ENCODE data around the gene GSN. TPM values are rescaled to one million over a fixed set of nuclear protein-coding genes. Genes with fewer than 3 reads are reported as not detected.

GSN gene
- total and polyA plus RNA-seq, 2 donors (not counting 1 experiment from before 2014, with no cell fraction given) = 38.4 to 45.4 TPM

DNA sequence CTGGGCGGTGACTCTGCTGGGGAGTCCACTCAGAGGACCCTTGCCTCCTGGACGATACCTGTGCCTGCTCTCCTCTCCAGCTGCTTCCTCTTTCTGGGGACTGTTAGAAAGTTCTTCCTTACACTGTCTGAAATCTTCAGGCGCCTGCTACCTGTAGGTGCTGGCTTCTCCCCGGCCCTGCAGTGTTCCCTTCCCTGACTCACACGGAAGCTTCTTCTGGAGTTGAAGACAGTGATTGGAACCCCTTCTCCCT lies 562 bp downstream of the GSN start:
- H3K79me2 ChIP-seq (ENCODE audit: control insufficient read depth, insufficient read depth, low read length) = no peaks in the 10 kb centered on the region
- ChIA-PET POLR2A (interaction anchor here (1.1 to 2.0 kb wide), 4 partner anchors 9 to 112 kb away, joined by 3 to 7 read pairs (median 4); partner anchors contain the start of gene RAB14), CTCF (interaction anchor here (1.1 to 4.0 kb wide), 11 partner anchors 10 to 133 kb away, joined by 3 to 35 read pairs (median 6); partner anchors contain the start of gene RAB14)
- Mint-ChIP-seq H3K9me3 (ENCODE audit: insufficient read depth) (no peaks in the 10 kb centered on the region), H3K27ac (peak overlapping the region; percentile 32), H3K4me3 (peak overlapping the region; percentile 91), H3K27me3 (no peaks in the 10 kb centered on the region), H3K4me1 (peaks cover 32% of the 10 kb centered on the region)
- WGBS (ENCODE audit: insufficient coverage) = 0% methylated on average over 4 of the region's 5 CpGs
- no peak for TF ChIP-seq EZH2 (IDR thresholded peaks at IDR 0.05; ENCODE audit: borderline replicate concordance, insufficient read depth, low read depth, low read length, poor library complexity, severe bottlenecking)
- TF ChIP-seq, protein P1, sequence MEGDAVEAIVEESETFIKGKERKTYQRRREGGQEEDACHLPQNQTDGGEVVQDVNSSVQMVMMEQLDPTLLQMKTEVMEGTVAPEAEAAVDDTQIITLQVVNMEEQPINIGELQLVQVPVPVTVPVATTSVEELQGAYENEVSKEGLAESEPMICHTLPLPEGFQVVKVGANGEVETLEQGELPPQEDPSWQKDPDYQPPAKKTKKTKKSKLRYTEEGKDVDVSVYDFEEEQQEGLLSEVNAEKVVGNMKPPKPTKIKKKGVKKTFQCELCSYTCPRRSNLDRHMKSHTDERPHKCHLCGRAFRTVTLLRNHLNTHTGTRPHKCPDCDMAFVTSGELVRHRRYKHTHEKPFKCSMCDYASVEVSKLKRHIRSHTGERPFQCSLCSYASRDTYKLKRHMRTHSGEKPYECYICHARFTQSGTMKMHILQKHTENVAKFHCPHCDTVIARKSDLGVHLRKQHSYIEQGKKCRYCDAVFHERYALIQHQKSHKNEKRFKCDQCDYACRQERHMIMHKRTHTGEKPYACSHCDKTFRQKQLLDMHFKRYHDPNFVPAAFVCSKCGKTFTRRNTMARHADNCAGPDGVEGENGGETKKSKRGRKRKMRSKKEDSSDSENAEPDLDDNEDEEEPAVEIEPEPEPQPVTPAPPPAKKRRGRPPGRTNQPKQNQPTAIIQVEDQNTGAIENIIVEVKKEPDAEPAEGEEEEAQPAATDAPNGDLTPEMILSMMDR (IDR thresholded peaks at IDR 0.05) = no peak
- peaks cover 13 to 41% of the 10 kb centered on the region in 2 donors for H3K4me1 ChIP-seq (ENCODE audit: control insufficient read depth in 2 of 2, insufficient read depth in 2 of 2, low read length in 2 of 2)
- no peak for DNase-seq
- H3K4me2 ChIP-seq (replicated peaks; ENCODE audit: low read depth, low read length, poor library complexity, severe bottlenecking) = peak overlapping the region; percentile 96
- no peaks in the 10 kb centered on the region for H3K36me3 ChIP-seq (replicated peaks in 1 of 2; ENCODE audit: control extremely low read depth in 1 of 2, control insufficient read depth in 1 of 2, extremely low read depth in 1 of 2, insufficient read depth in 2 of 2, low read length in 1 of 2)
- no peaks in the 10 kb centered on the region for H3K27me3 ChIP-seq (replicated peaks in 1 of 4; ENCODE audit: control extremely low read depth in 1 of 4, control insufficient read depth in 3 of 4, insufficient read depth in 4 of 4, low read length in 3 of 4)
- ATAC-seq (ENCODE audit: low read depth) = peak; percentile 56
- intact Hi-C loops (cut with micrococcal nuclease) = loop anchor here (1.0 to 5.0 kb wide), 2 partner anchors 66 to 102 kb away; partner anchors contain the start of genes RAB14 and STOM
- H2AFZ ChIP-seq (ENCODE audit: insufficient read depth, low read depth, low read length, poor library complexity, severe bottlenecking) = peak overlapping the region; percentile 82
- H3K4me3 ChIP-seq (ENCODE audit: control extremely low read depth in 1 of 5, extremely low read depth in 1 of 5, insufficient read depth in 1 of 5, low read depth in 2 of 5, low read length in 4 of 5) = peak overlapping the region; percentile 62 to 78 (median 74)
- H3K9me3 ChIP-seq (ENCODE audit: control extremely low read depth in 1 of 3, control insufficient read depth in 2 of 3, insufficient read depth in 1 of 3, low read length in 2 of 3) = no peaks in the 10 kb centered on the region
- H3K9ac ChIP-seq (ENCODE audit: low read length) = peak overlapping the region; percentile 67
- no peak overlapping the region for H3K27ac ChIP-seq (ENCODE audit: low read length in 2 of 2)
- no peaks in the 10 kb centered on the region for H4K20me1 ChIP-seq (ENCODE audit: control insufficient read depth, insufficient read depth, low read length, poor library complexity, severe bottlenecking)

DNA sequence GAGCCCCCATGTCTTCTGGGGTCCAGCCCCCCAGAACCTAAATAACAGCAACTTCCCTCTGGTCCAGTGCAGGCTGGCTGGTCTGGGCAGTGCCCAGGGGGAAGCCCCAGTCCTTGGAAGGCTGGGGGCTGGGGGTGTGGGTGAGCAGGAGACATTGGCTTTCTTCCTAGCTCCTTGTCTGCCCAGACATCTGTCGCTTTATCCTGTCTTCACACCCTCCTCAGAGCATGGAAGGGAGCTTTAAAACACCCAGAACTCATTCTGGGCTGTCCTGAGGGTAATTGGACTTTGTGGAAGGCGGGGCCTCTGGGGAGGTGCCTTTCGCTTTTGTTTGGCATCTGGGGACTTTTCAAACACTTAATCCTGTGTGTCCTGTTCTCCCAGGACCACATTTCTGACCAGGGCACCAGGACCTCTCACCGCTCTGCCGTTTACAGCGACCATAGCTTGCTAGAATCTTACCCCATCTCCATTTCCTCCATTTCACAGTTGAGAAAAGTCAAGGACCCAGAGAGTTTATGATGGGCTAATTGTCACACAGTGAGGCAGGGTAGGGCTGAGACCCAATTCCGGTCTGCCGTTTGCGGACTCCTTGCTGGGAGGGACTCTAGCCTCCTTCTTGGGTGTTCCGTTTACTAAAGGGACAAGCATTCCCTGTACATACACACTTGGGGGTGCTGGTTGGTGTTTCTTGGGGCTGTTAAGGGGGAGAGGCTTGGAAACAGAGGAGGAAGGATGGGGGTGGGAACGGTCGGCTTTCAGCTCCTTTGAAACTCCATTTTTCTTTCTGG lies 1.1 kb downstream of the GSN start:
- Histone ChIP-seq H3K9me3 (ENCODE audit: control extremely low read depth in 1 of 3, control insufficient read depth in 2 of 3, insufficient read depth in 1 of 3, low read length in 2 of 3) (no peaks in the 10 kb centered on the region), H3K27ac (ENCODE audit: low read length in 2 of 2) (no peak overlapping the region), H3K4me2 (replicated peaks; ENCODE audit: low read depth, low read length, poor library complexity, severe bottlenecking) (peak overlapping the region; percentile 96), H3K27me3 (replicated peaks in 1 of 4; ENCODE audit: control extremely low read depth in 1 of 4, control insufficient read depth in 3 of 4, insufficient read depth in 4 of 4, low read length in 3 of 4) (no peaks in the 10 kb centered on the region), H3K4me3 (ENCODE audit: control extremely low read depth in 1 of 5, extremely low read depth in 1 of 5, insufficient read depth in 1 of 5, low read depth in 2 of 5, low read length in 4 of 5) (peak overlapping the region; percentile 36 to 78 (median 74)), H2AFZ (ENCODE audit: insufficient read depth, low read depth, low read length, poor library complexity, severe bottlenecking) (peak overlapping the region; percentile 82), H3K36me3 (replicated peaks in 1 of 2; ENCODE audit: control extremely low read depth in 1 of 2, control insufficient read depth in 1 of 2, extremely low read depth in 1 of 2, insufficient read depth in 2 of 2, low read length in 1 of 2) (no peaks in the 10 kb centered on the region), H3K9ac (ENCODE audit: low read length) (peak overlapping the region; percentile 67), H3K4me1 (ENCODE audit: control insufficient read depth in 2 of 2, insufficient read depth in 2 of 2, low read length in 2 of 2) (peaks cover 13 to 41% of the 10 kb centered on the region in 2 donors), H4K20me1 (ENCODE audit: control insufficient read depth, insufficient read depth, low read length, poor library complexity, severe bottlenecking) (no peaks in the 10 kb centered on the region), H3K79me2 (ENCODE audit: control insufficient read depth, insufficient read depth, low read length) (no peaks in the 10 kb centered on the region)
- peaks cover 32% of the 10 kb centered on the region for H3K4me1 Mint-ChIP-seq
- ChIA-PET CTCF (interaction anchor here (1.1 to 4.0 kb wide), 11 partner anchors 9 to 133 kb away, joined by 3 to 35 read pairs (median 6); partner anchors contain the start of gene RAB14), POLR2A (interaction anchor here (1.4 to 2.0 kb wide), 2 partner anchors 9 to 113 kb away, joined by 3 to 7 read pairs; no protein-coding TSS in a partner anchor)
- WGBS (ENCODE audit: insufficient coverage) = 19% methylated on average over 4 of the region's 12 CpGs
- no peak overlapping the region for H3K27ac Mint-ChIP-seq
- intact Hi-C loops (cut with micrococcal nuclease) = loop anchor here (1.0 to 5.0 kb wide), 2 partner anchors 67 to 101 kb away; partner anchors contain the start of genes RAB14 and STOM
- TF ChIP-seq, protein P1 (IDR thresholded peaks at IDR 0.05) = no peak
- TF ChIP-seq EZH2 (IDR thresholded peaks at IDR 0.05; ENCODE audit: borderline replicate concordance, insufficient read depth, low read depth, low read length, poor library complexity, severe bottlenecking) = no peak
- ATAC-seq (ENCODE audit: low read depth) = no peak
- DNase-seq = no peak
- no peaks in the 10 kb centered on the region for H3K9me3 Mint-ChIP-seq (ENCODE audit: insufficient read depth)
- peak overlapping the region; percentile 91 for H3K4me3 Mint-ChIP-seq
- H3K27me3 Mint-ChIP-seq = no peaks in the 10 kb centered on the region
